ENCODE data around the gene TMEM243.

DNA sequence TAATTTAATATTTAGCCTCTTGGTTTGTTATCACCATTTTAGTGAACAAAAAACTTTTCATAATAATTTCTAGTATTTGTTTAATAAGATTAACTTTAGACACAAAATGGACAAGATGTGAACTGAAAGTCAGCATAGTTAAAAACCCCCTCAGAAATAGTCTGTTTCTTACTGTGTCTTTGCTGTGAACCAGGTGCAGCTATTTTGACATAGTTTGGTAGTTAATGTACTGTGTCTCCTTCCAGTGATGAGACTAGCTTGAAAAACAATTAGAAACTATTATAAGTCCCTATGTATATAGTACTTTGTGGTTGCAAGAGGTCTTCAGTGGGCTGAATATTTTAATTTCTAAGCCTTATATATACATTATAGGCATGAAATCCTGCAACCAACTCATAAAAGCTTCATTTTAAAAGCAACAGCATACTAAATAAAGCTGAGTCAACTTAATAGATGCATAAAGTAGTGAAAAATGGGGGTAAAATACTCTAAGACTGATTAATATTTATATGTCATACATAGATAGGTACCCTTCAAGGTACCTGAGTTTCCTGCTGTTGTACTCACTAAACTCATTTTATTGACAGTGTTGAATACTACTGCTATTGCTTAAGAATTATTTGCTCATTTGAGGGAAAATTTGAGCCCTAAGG is 48.1 kb downstream of the TMEM243 start:
- TF ChIP-seq, protein P1, sequence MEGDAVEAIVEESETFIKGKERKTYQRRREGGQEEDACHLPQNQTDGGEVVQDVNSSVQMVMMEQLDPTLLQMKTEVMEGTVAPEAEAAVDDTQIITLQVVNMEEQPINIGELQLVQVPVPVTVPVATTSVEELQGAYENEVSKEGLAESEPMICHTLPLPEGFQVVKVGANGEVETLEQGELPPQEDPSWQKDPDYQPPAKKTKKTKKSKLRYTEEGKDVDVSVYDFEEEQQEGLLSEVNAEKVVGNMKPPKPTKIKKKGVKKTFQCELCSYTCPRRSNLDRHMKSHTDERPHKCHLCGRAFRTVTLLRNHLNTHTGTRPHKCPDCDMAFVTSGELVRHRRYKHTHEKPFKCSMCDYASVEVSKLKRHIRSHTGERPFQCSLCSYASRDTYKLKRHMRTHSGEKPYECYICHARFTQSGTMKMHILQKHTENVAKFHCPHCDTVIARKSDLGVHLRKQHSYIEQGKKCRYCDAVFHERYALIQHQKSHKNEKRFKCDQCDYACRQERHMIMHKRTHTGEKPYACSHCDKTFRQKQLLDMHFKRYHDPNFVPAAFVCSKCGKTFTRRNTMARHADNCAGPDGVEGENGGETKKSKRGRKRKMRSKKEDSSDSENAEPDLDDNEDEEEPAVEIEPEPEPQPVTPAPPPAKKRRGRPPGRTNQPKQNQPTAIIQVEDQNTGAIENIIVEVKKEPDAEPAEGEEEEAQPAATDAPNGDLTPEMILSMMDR (IDR thresholded peaks at IDR 0.05): no peak
- no peak for TF ChIP-seq EZH2 (IDR thresholded peaks at IDR 0.05; ENCODE audit: borderline replicate concordance, insufficient read depth, low read depth, low read length, poor library complexity, severe bottlenecking)
